Anterior cingulate cortex (tissue), 58 donors: Measurements from ENCODE around the gene MAGEF1.
"Not testable (repeated sequence)": the region's sequence is repeated elsewhere in the genome, so short reads cannot be mapped to it uniquely, and the experiment has no call there.

Source experiments
- DNase-seq, 58 donors: peaks; one replicate each; lab custom pipeline; 2025; lab: John Stamatoyannopoulos, UW

Gene MAGEF1

DNA sequence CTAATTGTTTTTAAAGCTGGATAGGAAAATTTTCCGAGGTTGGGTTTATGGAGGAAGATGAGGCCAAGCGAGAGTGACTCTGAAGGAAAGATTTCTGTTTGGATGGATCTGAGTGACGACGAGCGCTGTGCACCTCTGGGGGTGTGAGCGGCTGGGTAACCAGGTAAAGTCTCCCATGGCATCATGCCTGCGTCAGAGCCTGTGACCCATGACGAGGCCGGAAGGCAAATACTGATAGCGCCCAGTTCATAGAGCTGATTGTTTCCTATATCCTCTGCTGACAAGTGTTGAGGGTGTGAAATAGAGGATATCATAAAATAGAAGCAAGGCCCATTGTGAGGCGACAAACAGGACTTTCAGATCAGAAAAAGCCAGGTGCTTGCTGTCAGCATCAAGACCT, 33.7 kb upstream of the MAGEF1 start:
- no peak for DNase-seq

DNA sequence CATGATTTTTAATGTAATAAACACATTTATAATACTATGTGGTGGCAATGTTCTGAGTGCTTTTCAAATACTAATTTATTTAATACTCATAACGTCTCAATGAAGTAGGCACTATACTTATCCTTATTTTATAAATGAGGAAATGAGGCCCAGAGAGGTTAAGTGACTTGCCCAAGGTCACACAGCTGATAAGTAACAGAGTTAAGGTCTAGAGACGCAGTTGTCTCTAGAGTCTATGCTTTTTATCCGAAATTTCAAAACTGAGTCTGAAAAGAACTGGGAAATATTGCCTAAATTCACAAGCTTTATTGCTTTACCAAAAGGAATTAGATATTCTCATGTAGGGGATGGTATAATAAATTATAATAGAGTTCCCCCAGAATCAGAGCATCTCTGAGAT, 31.4 kb upstream of the MAGEF1 start:
- no peak for DNase-seq

DNA sequence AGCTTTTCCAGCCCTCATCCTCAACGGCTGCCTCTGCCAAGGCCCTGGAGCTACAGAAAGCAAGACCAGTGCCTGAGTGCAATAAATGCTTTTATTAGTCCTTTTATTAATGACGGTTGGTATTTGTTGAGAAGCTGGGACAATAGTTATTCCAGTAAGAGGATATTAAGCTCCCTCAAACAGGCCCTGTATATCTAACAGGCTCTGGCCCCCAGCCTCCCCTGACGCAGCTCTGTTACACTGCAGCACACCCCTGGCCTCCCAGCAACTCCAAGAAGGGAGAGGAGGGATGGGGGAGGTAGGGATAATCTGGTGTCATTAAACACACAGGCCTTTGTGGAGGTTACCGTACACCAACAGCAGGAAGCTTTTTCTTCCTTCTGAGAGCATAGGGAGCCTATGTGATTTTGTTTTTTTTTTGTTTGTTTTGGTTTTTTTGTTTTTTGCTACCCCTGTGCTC, 30.8 kb upstream of the MAGEF1 start:
- DNase-seq: no peak

DNA sequence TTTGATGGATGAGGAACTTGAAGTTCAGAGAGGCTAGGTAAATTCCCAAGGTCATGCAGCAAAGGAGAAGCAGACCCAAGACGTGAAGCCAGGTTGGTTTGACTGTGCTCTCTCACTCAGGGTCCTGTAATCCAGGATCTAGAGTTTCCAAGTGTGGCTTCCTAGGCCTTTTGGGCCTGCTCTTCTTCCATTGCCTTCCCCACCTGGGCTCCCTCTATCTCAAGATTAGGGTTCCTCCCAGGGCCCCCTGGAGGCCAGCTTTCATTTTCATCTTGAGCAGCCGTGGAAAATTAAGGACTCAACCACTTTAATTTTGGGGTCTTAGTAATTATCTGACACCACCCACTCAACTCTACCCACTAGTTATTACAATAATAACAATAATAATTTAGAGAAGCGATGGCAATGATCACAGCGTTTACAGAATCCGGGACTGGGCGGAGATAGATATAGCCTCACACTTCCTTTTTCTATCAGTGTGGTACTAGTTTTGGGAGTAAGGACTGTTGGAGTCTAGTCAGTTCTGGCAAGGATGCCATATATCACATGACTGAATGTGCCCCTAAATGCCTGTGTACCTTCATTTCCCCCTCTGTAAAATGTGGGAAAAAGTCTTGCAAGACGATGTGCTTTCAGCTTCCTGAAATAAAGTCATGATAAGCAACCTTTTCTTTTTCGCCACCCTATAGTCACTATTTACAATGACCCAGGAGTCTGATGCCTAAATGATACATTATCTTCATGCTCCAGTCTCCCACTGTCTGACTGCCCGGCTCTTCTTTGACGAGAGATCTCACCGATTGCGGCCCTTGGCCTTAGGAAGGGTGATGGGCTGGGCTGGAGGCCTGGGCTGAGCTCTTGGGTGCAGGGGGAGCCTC, 30.2 kb upstream of the MAGEF1 start:
- no peak for DNase-seq

DNA sequence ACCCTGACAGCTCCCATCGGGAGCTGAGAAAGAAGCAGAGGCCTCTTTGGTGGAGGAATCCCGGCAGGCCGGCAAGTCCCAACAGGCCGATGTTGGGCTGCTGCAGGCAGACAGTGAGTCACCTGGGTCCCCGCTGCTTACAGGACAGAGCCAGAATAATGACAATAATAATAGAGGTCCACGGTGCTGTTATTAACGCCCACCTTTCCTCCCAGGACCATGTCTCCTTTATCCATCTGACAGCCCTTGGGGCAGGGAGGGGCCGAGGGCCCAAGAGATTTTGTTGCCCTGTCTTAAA, 29.3 kb upstream of the MAGEF1 start:
- no peak for DNase-seq

DNA sequence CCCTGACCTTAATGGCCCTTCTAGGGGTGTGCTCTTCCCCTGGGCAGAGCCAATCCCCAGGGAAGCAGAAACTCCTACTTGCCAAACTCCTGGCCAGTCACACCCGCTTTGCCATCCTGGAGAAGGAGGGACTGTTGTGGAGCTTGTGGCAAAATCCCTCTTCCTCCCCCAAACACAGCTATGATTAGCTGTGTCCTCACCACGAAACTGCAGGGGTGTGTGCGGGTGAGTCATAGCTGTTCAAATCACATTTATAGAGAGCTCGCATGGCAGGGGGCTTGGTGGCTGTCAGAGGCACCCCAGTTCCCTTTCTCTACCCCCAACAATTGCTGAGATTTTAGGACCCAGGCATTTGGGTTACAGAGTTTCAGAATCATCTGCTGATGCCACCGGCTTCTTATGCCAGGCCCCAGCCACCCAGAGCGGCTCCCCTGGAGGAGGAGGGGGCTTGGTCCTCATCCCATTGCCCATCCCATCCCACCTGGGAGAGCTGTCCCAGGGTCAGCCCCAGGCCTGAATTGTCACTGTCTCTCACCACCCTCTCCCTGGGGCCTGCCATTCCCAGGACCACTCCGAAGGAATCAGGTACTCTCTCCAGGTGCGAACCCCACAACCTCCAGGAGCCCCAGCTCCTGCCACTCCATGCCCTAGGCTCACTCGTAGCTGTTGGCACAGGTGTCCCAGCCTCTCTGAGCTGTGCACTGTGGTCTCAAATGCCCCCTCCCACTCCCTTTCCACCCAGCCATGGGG, 28.8 kb upstream of the MAGEF1 start:
- peak in 26 of 58 donors; percentile 10 to 79 (median 33) for DNase-seq

DNA sequence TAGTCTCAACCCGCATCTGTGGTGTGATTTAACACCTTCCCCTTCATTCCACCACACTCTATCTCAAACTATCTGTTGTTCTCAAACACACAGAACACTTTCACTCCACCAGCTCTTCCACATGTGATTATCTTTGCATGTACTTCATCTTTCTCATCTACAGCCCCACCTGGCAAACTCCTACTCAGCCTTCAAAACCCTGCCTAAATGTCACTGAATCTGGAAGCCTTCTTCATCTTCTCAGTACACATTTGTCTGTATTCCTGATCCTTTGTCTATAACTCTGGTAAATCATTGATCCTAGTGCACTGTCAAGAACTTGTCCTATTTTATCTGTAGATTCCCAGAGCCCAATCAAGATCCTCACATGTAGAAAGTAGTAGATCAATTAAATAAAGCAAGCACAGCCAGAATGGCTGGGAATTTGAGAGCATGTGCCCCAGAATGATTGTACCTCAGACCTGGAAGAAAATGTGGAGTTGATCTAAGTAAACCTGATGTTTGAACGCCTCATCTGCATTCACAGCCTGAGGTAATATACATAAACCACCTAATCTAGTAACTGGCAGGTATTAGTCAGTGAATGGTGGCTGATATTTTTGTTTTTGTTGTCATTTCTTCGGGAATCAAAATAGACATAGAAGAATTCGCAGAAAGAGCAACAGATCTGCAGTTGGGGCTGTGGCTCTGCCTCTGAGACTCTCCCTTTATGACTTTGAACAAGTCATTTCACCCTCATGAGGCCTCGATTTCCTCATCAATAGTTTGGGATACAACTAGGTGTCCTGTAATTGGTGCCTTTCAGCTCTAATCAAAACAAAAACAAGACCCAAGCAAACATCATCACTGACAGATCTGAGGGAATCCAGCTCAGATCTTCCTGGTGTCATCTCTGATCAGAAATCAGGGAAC, 28.0 kb upstream of the MAGEF1 start:
- no peak for DNase-seq

DNA sequence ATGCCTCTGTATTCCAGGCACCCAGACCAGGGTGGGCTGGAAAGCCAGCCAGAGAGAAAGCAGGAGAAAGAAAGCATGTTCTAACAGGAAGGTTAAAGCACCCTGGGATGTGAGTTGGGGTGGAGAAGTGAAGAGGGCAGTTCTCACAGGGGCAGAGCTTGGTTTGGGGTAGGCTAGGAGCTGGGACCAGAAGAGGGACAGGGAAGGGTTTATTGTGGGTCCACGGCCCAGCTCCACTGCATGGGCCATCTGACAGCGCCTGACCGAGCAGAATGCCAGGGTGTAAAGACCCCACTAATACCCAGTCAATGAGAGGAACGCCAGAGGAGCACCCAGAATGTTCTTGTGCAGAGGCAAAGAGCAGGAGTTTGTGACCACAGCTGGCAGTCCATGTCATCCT, 27.1 kb upstream of the MAGEF1 start:
- no peak for DNase-seq

DNA sequence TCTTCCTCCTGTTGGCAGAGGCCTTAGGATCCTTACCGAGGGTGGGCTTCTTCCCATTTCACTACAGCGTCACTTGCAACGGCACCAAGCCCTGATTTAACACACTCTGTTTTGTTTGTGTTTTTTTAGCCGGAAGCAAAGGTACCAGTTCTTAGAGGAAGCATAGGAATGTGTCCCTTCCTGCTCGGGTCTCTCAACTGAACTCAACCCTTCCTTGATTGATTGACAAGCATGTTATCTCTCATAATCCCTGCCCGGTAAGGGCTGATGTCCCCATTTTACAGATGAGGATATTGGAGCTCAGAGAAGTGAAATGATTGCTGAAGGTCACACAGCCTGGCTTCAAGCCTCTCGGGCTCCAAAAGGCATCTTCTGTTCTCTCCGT, 26.6 kb upstream of the MAGEF1 start:
- DNase-seq: no peak

DNA sequence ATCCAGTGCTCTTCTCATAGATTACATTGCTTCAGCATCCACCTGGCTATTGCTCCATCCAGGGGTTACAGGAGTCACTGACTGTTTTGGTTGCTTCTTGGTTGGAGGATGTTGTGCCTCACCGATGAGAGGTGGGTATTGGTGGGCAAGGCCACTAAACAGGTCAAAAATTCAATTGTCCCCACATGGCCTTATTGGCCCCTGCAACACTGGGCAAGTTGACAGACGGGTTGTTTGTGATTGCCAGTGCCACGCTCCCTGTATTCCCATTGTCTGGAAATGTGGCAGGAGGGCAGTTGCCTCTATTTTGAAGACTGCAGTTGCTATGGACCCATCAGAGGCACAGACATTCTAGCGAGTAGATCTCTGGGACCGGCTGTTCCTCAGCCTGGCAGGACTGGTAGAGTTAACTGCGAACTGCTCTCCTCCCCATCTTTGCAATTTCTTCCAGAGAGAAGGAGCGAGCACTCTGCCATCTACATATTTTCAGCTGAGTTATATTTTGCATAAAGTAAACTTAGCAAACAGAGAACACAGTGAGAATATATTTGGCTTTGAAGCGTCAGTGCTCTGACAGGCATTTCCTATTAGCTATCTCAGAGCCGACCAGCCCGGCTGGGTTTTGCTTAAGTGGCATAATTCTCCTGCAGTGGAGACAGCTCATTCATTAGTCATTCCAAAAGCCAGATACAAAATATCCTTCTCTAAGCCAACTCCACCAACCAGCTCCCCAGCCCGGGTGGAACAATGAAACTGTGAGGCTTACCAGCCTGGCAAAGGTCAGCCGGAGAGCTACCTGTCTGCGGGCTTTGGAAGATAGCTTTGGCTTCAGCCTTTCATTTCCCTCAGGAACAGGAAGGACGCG, 26.0 kb upstream of the MAGEF1 start:
- DNase-seq: peak in 20 of 58 donors; percentile 7 to 61 (median 32)

DNA sequence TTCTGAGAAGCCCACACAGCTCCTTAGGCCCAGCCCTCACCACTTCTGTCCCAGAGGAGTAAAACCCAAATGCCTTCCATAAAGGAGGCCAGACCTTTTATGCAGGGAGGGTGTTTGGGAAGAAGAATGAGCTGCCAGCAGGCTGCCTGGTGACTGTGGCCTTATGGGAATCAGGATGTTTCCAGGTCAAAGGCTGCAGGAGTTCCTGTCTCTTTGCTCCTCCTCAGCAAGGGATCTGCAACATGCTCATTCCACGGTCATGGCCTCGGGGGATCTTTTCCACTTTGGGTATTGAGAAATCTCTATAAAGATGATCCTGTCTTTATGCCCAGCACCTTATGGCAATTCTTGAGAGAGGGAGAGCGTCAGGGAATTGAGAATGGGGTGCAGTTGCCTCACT, 25.2 kb upstream of the MAGEF1 start:
- no peak for DNase-seq

DNA sequence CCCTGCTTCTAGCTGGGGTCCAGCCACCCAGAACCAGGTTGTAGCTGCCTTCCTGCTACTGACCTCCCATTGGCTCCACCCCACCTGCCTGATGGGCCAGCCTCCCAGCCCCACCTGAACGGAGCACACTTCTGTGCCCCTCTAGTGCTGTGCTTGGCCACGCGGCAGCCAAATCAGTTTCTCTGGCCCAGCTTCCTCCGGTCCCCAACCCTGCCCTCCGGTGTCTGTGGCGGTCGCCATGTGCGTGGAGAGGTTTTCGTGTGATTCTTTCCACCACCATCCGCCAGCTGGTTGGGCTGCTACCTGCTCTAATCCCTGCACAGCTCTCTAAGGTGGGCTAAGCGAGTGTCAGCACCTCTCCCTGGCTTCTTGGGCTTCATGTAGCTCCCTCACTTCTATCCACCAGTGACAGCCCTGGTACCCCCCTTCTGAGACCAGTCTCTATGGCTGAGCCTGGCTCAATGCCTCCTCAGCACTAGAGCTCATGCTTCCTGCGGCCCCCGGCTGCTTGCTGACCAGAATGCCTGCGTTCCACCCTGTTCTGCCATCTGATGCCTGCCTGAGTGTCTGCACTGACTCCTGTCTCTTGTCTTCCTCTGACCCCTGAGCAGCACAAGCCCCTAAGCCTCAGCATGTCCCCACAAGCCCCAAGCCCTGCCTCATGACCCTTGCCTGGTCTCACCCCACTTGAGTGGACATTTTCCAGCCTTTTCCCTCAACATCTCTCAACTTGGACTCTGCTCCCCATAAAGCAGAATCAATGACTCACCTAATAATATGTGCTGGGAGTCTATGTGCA, 23.2 kb upstream of the MAGEF1 start:
- no peak for DNase-seq

DNA sequence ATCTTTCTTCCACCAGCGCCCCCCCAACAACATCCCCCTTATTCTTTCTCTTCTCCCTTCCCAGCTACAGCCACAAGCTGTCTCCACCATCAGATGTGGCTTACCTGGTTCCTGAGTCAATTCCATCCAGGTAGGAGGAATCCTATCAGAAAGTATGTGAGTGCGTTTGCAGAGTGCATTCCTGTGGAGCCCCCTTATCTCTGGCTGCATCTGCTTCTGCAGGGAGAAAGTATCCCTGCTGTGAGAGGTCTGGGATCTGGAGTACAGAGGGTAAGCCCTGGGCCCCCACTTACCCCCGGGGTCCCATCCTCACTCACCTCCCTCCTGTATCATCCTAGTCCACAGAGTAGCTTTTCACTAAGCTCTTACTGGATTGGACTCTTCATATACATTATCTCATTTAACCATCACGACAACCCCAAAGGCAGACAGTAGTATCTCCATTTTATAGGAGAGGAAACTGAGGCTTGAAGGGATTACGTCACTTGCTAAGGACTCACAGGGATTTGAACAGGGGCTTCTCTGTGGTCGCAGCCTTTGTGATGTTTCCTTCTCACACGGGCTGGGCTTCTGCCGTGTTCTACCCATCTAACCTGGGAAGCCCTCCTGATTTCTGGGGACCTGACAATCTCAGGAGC, 22.2 kb upstream of the MAGEF1 start:
- no peak for DNase-seq

DNA sequence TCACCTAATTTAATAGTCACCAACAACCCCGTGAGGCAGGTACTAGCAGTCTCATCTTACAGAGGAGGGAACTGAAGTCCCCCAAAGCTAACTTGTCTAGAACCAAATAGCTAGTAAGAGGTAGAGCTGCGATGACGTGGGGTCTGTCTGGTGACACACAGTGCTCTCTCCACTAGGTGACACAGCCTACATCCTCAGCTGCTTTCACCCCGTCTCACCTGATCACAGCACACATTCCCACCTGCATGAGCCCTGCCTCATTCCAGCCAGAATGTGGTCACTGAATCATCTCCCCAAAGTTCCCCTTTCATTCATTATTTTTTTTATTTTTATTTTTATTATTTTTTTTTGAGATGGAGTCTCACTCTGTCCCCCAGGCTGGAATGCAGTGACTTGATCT, 21.3 kb upstream of the MAGEF1 start:
- DNase-seq: no peak

DNA sequence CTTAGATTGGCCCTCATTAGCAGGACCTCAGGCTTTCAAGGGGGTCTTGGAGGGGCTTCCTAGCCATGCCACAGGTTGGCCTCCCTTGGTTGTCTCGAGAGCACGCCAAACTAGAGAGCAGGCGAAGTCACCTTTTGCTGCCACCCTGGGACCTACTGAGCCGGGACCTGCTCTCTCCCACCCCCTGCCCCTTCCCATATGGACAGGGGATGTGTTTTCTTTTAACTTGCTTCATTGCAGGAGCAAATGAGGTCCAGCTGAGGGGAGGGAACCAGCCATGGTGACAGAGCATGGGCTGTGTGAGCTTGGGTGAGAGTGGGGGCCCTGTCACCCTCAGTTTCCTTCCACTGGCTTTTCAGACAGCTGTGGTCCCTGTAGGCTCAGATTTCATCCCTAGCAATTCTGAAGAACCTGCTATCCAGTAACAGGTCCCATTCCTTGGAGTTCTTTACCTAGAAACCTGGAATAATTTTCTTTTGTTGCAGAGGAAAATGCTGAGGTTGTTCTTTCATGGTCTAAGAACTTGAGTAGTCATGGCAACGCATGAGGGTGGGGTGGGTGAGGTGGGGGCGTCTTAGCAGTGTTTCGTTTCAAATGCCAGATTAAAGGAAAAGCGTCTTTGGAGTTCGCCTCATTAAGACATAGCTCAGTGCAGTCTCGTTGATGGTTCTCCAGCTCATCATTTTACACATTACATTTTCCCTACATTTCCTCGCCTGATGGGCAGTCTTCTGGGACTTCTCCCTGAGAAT, 20.1 kb upstream of the MAGEF1 start:
- DNase-seq: no peak

DNA sequence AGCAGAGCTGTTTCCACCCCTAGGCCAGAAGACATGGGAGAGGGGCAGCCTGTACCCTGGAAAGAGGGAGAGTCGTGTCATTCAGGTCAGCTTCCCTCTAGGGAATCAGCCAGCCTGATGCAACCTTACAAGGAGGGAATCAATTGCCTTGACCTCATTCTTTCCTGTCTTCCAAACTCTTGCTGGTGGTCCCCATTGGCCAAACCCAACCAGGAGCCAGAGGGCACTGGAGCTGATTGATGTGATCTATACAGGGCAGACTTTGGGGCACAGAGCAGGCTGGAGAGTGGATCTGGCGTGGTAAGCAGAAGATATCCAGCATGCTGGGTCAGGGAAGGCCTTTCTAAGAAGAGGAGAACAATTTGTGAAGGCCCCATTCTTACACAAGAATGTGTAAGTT, 19.1 kb upstream of the MAGEF1 start:
- no peak for DNase-seq

DNA sequence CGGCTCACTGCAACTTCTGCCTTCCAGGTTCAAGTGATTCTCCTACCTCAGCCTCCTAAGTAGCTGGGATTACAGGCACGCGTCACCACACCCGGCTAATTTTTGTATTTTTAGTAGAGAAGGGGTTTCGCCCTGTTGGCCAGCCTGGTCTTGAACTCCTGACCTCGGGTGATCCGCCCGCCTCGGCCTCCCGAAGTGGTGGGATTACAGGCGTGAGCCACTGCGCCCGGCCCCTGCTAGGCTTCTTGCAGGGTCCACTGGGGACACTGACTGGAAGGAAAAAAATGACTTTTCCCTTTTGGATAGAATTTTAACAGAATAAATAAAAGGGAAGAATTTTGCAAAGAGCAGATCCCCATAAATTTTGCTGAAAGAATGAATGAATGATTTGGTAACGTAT, 17.3 kb upstream of the MAGEF1 start:
- DNase-seq: not testable (repeated sequence)

DNA sequence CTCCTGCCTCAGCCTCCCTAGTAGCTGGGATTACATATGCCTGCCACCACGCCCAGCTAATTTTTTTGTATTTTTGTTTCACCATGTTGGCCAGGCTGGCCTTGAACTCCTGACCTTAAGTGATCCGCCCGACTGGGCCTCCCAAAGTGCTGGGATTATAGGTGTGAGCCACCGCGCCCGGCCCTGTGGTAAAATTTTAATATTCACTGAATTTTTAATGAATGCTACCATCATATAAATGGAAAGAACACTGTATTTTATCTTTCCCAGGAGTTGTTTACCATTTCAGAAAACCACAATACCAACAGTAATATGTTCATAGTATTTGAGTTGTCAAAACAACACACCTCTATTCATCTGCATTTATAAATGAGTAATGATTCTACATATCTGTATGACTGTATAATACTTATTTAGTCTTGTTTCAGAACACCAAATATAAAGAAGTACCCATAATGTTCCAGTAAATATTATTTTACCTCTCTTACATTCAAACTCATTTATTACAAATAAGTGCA, 16.2 kb upstream of the MAGEF1 start:
- no peak for DNase-seq
